HG03439 (cell line): Measurements from ENCODE around the gene SDR9C7.
"Not testable (repeated sequence)": the region's sequence is repeated elsewhere in the genome, so short reads cannot be mapped to it uniquely, and the experiment has no call there.

Experiments
- ATAC-seq: cut with Tn5 transposase; IDR thresholded peaks from one replicate; pipeline ENCODE4 v1.9.1; 2021; ENCODE audit warnings: mild to moderate bottlenecking, moderate library complexity; ENCODE audit not compliant: unreplicated experiment

The SDR9C7 gene

GRCh38 chr12:56918139-56918538 is 16.1 kb downstream of the SDR9C7 start:
- not testable (repeated sequence) for ATAC-seq

DNA sequence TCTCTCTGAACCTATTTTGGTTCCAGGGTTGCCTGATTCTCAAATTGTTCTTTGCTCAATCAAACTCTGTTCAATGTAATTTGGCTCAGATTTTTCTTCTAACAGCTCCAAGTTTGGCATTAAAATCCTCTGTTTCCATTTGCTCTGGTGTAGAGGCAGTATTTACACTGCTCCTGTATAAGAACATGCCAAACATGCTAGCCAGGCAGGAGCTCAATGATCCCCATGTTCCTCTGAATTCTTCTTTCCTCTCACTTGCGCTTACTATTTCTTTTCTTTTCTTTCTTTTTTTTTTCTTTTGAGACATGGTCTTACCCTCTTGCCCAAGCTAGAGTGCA is 17.2 kb downstream of the SDR9C7 start:
- ATAC-seq: no peak

DNA sequence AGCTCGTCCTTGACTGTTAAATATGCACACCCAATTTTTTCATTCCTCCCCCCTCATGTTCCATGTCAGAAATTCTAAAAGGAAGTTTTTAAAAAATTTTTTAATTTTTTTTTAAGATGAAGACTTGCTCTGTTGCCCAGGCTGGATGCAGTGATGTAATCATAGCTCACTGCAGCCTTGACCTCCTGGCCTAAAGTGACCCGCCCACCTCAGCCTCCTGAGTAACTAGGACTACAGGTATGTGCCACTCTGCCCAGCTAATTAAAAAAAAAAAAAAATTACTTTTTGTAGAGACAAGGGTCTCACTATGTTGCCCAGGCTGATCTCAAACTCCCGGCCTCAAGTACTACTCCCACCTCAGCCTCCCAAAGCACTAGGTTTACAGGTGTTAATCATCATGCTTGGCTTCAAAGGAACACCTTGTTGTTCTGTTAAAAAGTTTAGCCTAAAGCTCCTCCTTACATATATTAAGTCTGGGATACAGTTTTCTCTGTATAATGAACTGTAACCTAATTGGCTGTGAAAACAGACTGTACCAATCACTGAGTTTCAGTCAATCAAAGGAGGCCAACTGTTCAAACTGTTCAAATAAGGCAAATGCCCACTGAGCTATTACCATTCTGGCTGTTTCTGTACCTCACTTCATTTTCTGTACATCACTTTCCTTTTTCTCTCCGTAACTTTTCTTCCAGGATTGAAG is 17.8 kb downstream of the SDR9C7 start:
- no peak for ATAC-seq

DNA sequence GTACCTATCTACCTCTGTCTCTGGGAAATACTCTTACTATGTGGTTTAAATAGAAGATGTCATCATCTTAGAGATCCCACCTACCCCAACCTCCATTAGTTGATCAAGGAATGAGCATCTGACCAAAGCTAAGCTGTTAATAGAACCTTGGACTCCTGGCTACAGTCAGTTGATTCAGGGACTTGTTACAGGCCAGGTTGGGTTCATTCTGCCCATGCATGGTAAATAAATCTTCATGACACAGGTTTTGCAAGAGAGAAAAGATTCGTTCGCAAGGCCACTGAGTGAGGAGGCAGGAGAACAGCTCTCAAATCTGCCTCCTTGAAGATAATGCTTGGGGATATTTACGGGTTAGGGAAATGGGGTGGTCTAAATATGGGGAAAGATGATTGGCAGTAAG is 19.5 kb downstream of the SDR9C7 start:
- no peak for ATAC-seq

GRCh38 chr12:56914256-56914655 is 20.0 kb downstream of the SDR9C7 start:
- no peak for ATAC-seq

GRCh38 chr12:56909403-56909802 is 24.8 kb downstream of the SDR9C7 start:
- not testable (repeated sequence) for ATAC-seq

DNA sequence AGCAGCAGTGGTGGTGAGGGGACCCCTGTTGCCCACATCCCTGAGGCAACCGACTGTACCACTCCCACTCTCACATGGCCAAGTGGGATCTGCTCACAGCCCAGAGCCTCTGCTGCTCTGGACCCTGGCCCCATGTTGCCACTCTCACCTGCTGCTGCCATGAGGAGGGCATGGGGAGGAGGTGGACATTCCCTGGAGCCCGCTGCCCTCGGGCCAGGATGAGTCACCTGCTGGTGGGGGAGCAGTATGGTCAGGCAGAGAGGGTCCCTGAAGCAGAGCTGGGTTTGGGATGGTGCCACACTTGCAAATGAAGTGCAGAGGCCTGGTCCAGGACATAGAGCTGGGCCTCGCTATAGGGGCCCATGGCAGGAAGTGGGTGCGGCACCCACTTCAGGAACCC is 26.1 kb downstream of the SDR9C7 start:
- no peak for ATAC-seq

DNA sequence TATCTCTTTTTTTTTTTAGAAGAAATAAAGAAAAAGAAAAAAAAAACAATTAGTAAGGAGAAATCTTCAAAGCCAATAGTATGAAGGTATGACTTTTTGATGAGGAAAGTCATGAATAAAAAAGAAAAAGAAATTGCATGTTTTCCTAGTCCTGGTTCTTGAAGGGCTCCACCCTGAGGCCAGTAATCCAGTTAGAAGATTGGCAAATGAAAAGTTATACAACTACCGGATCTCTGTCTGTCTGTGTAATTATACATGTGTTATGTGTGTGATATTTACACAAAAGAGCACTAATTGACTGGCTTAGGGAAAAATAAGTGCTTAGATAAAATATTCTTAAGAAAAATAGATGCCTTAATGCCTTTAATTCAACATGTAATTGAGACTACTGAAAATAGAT is 28.4 kb downstream of the SDR9C7 start:
- no peak for ATAC-seq

DNA sequence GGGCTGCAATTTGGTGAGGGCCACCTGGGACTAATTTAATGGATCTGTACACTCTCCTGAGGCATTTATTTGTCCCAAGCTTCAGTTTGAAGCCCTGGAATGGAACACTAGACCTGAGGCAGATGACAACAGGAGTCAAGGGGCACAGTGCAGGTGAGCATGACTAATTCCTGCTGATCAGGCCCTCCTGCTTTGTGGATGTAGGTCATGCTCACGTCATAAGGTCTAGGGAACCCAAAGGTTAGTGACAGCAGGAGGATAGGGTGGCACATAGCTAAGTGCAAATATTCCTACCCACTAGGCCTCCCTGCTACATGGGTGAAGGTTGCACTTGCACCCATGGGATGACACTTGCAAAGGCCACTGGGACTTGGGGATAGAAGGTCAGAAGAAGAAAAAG is 30.8 kb downstream of the SDR9C7 start:
- ATAC-seq: no peak

- not testable (repeated sequence) for ATAC-seq
These were observed 32.9 kb downstream of the SDR9C7 start for GRCh38 chr12:56901313-56901712.

DNA sequence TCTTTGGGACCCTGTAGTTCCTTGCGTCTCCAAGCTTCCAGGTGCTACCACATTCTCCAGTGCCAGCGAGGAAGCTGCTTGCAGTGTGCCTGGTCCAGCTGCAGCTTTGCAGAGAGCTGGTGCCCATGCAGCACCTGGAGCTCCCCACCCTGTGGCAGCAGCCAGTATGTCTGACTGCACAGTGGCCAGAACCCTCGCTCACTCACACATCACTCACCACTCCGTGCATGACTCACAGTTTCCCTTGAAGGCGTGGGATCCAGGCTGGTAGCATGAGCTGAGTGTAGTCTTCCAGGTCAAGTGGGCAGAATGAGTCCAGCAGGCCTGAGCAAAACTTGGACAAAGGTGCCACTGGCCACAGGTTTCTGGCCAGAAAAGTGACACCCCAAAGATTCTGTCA is 33.6 kb downstream of the SDR9C7 start:
- ATAC-seq: no peak

DNA sequence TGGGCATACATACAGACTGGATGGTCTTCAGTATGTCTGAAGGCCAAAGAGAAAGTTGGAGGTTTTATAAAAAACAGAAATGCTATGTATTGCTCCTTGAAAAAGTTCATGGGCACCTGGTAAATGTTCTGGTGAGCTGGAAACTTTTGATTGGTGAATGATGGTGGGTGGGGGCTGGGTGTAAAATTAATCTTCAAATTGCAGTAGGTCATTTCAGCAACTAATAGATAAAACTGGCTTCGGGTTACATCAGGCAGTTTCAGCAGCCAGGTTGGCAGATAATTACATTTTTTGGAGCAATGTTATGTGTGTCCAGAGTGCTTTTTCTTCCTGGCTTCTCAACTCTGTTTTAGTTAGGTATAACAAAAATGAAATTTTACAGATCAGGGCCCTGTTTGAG is 35.3 kb downstream of the SDR9C7 start:
- ATAC-seq: no peak

DNA sequence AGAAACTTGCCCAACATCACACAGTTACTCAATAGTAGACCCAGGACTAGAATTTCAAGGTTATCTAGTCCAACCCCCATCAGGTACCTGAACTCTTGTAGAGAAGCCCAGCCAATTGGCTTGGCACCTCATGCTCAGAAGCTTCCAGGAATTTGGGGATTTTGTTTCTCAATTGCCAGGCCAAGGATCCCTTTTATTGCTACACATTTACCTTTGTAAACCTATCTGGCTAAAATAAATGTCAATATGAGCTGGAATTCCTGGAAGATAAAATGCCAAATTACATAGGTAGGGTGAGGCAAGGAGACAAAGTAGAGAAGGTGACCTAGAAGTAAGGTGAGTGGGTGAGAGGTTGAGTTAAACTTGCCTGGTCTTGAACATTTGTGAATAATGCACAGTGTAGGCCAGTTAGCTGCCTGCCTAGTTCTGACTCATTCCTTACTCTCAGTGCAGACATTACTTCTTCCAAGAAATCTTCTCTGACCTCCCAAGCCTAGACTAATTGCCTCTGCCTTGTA is 36.3 kb downstream of the SDR9C7 start:
- ATAC-seq: no peak

DNA sequence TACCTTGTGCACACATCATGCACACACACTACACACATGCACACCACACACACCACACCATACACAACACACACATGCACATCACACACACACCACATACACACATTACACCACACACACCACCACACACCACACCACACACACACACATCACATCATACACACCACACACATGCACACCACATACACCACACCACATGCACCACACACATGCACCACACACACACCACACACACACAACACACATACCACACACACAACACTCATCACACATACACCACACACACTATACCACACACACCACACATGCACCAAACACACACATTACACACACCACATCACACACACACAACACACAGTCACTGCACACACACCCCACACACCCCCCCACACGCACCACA is 38.1 kb downstream of the SDR9C7 start:
- no peak for ATAC-seq

DNA sequence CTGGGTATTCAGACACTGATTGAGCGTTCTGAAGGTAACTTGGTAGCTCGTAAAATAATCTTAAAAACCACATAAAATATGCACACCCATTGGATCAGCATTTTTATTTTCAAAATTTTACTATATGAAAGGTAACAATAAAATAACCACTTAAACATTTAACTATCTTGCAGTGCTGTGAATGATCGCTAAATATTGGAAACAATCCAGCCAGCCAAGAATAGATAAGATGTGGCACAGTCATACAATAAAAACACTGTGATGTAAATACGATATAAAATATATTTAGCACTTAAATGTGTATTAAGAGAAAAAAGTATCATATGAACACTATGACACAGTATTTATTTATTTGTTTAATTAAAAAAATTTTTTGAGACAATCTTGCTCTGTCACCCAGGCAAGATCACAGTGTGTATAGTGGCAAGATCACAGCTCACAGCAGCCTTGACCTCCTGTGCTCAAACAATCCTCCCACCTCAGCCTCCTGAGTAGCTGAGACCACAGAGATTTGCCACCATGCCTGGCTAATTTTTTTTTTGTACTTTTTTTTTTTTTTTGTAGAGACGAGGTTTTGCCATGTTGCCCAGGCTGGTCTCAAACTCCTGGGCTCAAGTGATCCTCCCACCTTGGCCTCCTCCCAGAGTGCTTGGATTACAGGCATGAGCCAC is 39.4 kb downstream of the SDR9C7 start:
- no peak for ATAC-seq

DNA sequence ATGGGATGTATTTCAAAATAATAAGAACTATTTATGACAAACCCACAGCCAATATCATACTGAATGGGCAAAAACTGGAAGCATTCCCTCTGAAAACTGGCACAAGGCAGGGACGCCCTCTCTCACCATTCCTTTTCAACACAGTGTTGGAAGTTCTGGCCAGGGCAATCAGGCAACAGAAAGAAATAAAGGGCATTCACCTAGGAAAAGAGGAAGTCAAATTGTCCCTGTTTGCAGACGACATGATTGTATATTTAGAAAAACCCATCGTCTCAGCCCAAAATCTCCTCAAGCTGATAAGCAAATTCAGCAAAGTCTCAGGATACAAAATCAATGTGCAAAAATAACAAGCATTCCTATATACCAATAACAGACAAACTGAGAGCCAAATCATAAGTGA is 42.3 kb downstream of the SDR9C7 start:
- ATAC-seq: not testable (repeated sequence)

GRCh38 chr12:56886319-56886718 is 47.9 kb downstream of the SDR9C7 start:
- ATAC-seq: no peak

- no peak for ATAC-seq
These were observed 48.9 kb downstream of the SDR9C7 start for GRCh38 chr12:56885316-56885715.

DNA sequence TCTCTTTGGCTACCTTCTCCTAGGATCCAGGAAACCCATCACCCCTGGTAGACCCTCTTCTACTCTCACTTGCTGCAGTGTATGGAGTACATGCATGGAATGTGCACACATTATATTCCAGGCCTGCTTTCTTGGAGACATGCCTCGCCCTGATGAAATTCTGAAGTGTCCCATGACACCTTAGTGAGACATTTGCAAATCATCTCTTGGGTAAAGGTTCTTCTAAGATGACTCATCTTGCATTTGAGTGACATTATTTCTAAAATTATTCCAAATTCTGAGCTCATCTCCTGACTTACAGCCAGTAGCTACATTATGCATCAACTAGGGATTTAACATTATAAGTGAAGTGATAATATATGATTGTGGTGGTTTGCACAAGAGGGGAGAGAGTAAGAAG is 49.8 kb downstream of the SDR9C7 start:
- no peak for ATAC-seq

- not testable (repeated sequence) for ATAC-seq
These were observed 51.8 kb downstream of the SDR9C7 start for GRCh38 chr12:56882407-56882806.

- no peak for ATAC-seq
These were observed 53.8 kb downstream of the SDR9C7 start for GRCh38 chr12:56880125-56880992.
